Fibroblast of lung (primary cell): ENCODE results near the gene RNF20. TPM values are rescaled to one million over a fixed set of nuclear protein-coding genes. Genes with fewer than 3 reads are reported as not detected.

Experiments
- DNase-seq, 2 donors: peaks; one replicate each; pipeline versions ENCODE4 v3.0.0 to v3.0.0-alpha.2; 2010; ENCODE audit warnings: low read depth in 2 of 2
- H2AFZ ChIP-seq: 2 replicates; pipeline ENCODE4 v1.5.1; 2012; ENCODE audit warnings: low read length, control low read depth, inconsistent platforms
- H3K27ac ChIP-seq: 2 replicates; pipeline ENCODE4 v1.5.1; 2011; ENCODE audit warnings: low read length, control low read depth; ENCODE audit not compliant: insufficient read depth
- H3K27me3 ChIP-seq: 2 replicates; pipeline ENCODE4 v1.5.1; 2011; ENCODE audit warnings: mild to moderate bottlenecking, low read length; ENCODE audit not compliant: control insufficient read depth, insufficient read depth
- H3K36me3 ChIP-seq: 2 replicates; pipeline ENCODE4 v1.5.1; 2011; ENCODE audit warnings: low read length; ENCODE audit not compliant: control insufficient read depth, insufficient read depth
- H3K4me1 ChIP-seq: 2 replicates; pipeline ENCODE4 v1.5.1; 2011; ENCODE audit warnings: low read length; ENCODE audit not compliant: control insufficient read depth, insufficient read depth; ENCODE audit errors: extremely low read depth
- H3K4me2 ChIP-seq: 2 replicates; pipeline ENCODE4 v1.5.1; 2011; ENCODE audit warnings: low read length, control low read depth; ENCODE audit not compliant: insufficient read depth; ENCODE audit errors: extremely low read depth
- H3K4me3 ChIP-seq, 4 experiments: fragments of 200-600 bp in 1 of 4; sonication (generic) in 1 of 4; replicated peaks in 1 of 4; 2 replicates each; pipeline ENCODE4 v1.5.1; 2011 to 2016; ENCODE audit warnings: low read length in 4 of 4, low read depth in 3 of 4, mild to moderate bottlenecking in 3 of 4, control low read depth in 2 of 4, inconsistent platforms in 1 of 4, mixed read lengths in 1 of 4; ENCODE audit not compliant: insufficient read depth in 1 of 4; ENCODE audit errors: control extremely low read depth in 1 of 4
- H3K79me2 ChIP-seq: 2 replicates; pipeline ENCODE4 v1.5.1; 2012; ENCODE audit warnings: mild to moderate bottlenecking, low read length, inconsistent platforms; ENCODE audit not compliant: control insufficient read depth, insufficient read depth
- H3K9ac ChIP-seq: 2 replicates; pipeline ENCODE4 v1.5.1; 2011; ENCODE audit warnings: mild to moderate bottlenecking, low read length, control low read depth; ENCODE audit not compliant: insufficient read depth
- H3K9me3 ChIP-seq: 2 replicates; pipeline ENCODE4 v1.5.1; 2012; ENCODE audit warnings: low read depth, low read length; ENCODE audit not compliant: control insufficient read depth, insufficient read depth
- H4K20me1 ChIP-seq: 2 replicates; pipeline ENCODE4 v1.5.1; 2011; ENCODE audit warnings: low read length; ENCODE audit not compliant: control insufficient read depth, insufficient read depth; ENCODE audit errors: extremely low read depth
- EZH2 ChIP-seq: IDR thresholded peaks from 2 replicates; pipeline ENCODE4 v1.5.1; 2012; ENCODE audit warnings: low read length, control low read depth, mild to moderate bottlenecking; ENCODE audit errors: missing control alignments
- polyA minus RNA-seq: library from RNA; depleted of rRNA, polyadenylated mRNA; stranded (reverse); fragments of >200 nt; gene quantifications from 2 replicates; pipeline ENCODE4 v1.2.3, GENCODE V29; 2011; ENCODE audit warnings: low replicate concordance
- polyA plus RNA-seq, 2 donors: library from polyadenylated mRNA; depleted of rRNA in 1 of 2; stranded (reverse) in 1 of 2; unstranded in 1 of 2; fragments of >200 nt; gene quantifications; 2 replicates each; pipeline ENCODE4 v1.2.1, GENCODE V29; 2011 to 2012; ENCODE audit warnings: missing spikeins in 1 of 2
- total RNA-seq: library from RNA; depleted of rRNA; stranded (reverse); fragments of >200 nt; gene quantifications from 2 replicates; pipeline ENCODE4 v1.2.1, GENCODE V29; 2014
- TF ChIP-seq, protein P1 (sequence below), 2 donors: IDR thresholded peaks in 1 of 2; conservative IDR thresholded peaks in 1 of 2; 1 replicate in 1 of 2; 2 replicates in 1 of 2; pipeline ENCODE4 v1.5.1; 2011 to 2012; ENCODE audit warnings: low read length in 2 of 2, control low read depth in 1 of 2, inconsistent platforms in 1 of 2, low read depth in 1 of 2, mild to moderate bottlenecking in 1 of 2

The RNF20 gene, protein sequence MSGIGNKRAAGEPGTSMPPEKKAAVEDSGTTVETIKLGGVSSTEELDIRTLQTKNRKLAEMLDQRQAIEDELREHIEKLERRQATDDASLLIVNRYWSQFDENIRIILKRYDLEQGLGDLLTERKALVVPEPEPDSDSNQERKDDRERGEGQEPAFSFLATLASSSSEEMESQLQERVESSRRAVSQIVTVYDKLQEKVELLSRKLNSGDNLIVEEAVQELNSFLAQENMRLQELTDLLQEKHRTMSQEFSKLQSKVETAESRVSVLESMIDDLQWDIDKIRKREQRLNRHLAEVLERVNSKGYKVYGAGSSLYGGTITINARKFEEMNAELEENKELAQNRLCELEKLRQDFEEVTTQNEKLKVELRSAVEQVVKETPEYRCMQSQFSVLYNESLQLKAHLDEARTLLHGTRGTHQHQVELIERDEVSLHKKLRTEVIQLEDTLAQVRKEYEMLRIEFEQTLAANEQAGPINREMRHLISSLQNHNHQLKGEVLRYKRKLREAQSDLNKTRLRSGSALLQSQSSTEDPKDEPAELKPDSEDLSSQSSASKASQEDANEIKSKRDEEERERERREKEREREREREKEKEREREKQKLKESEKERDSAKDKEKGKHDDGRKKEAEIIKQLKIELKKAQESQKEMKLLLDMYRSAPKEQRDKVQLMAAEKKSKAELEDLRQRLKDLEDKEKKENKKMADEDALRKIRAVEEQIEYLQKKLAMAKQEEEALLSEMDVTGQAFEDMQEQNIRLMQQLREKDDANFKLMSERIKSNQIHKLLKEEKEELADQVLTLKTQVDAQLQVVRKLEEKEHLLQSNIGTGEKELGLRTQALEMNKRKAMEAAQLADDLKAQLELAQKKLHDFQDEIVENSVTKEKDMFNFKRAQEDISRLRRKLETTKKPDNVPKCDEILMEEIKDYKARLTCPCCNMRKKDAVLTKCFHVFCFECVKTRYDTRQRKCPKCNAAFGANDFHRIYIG
- 29.6 and 34.2 TPM in 2 replicates for total RNA-seq
- polyA plus RNA-seq: 20.1 and 23.0 TPM in 2 replicates
- polyA plus RNA-seq (2012): 23.7 and 25.1 TPM in 2 replicates
- 9.6 and 25.6 TPM in 2 replicates for polyA minus RNA-seq

DNA sequence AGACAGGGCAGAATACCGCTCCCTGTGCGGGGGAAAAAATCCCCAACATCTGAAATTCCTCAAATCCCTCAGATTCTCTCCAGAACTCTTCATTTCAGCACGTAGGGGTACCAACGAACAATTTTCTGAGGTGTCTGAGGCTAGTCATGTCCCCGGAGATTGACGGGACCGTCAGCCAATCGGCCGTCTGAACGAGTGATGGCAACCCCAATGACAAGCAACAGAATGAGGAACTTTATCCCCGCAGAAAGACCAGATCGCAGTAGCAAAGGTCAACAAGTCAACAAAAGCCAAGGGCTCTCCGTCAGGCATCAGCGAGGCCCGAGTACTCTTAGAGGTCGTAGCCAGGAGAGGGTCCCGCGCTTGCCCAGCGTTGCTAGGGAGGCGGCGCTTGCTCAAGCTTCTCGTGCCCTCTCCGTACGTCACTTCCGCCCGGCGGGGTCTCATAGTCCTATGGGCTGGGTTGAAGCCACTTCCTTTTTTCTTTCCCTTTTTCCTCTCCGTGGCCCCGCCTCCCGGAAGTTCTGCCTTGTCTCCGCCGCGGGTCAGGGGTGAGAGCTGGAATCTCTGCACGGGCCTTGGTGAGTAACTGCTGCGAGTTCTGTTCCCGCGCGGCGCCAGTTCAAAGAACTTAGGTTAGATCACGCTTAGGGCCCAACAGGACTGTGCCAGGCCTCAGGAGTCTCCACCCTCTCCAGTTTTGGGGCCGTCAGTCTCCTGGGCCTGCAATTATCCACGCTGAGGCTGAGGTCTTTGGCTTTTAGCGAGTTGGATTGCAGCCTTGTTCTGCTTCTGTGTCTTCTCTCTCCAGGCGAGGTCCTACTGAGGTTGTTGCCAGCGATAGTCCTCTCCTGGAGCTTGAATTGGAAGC lies at the start of gene RNF20:
Gene RNF20, plus strand, starts transcription at position 520 of the 871 bp plus-strand sequence. CDS start 1,571 bp downstream, outside the sequence.
- Histone ChIP-seq H3K27ac (peak within 1 kb of the TSS; percentile 99), H3K27me3 (no peaks in the 10 kb centered on the region), H3K4me1 (no peaks in the 10 kb centered on the region), H3K9ac (peak within 1 kb of the TSS; percentile 96), H3K4me3 (peak within 1 kb of the TSS; percentile 65 to 94 (median 81)), H3K36me3 (no peaks in the 10 kb centered on the region), H2AFZ (peak within 1 kb of the TSS; percentile 99), H3K9me3 (no peaks in the 10 kb centered on the region), H3K4me2 (peak within 1 kb of the TSS; percentile 99), H3K79me2 (peaks cover 11% of the 10 kb centered on the region), H4K20me1 (no peaks in the 10 kb centered on the region)
- TF ChIP-seq EZH2: no peak
- TF ChIP-seq, protein P1, sequence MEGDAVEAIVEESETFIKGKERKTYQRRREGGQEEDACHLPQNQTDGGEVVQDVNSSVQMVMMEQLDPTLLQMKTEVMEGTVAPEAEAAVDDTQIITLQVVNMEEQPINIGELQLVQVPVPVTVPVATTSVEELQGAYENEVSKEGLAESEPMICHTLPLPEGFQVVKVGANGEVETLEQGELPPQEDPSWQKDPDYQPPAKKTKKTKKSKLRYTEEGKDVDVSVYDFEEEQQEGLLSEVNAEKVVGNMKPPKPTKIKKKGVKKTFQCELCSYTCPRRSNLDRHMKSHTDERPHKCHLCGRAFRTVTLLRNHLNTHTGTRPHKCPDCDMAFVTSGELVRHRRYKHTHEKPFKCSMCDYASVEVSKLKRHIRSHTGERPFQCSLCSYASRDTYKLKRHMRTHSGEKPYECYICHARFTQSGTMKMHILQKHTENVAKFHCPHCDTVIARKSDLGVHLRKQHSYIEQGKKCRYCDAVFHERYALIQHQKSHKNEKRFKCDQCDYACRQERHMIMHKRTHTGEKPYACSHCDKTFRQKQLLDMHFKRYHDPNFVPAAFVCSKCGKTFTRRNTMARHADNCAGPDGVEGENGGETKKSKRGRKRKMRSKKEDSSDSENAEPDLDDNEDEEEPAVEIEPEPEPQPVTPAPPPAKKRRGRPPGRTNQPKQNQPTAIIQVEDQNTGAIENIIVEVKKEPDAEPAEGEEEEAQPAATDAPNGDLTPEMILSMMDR (conservative IDR thresholded peaks at IDR 0.05 in 1 of 2, IDR thresholded peaks at IDR 0.05 in 1 of 2; ENCODE audit: low read depth in 1 of 2, low read length in 2 of 2): no peak
- DNase-seq: peak; percentile 99

- no peak for DNase-seq
- Histone ChIP-seq H2AFZ (no peak overlapping the region), H3K27me3 (peaks cover 7% of the 10 kb centered on the region), H3K4me1 (no peaks in the 10 kb centered on the region), H4K20me1 (no peaks in the 10 kb centered on the region), H3K9me3 (no peaks in the 10 kb centered on the region), H3K27ac (no peak overlapping the region), H3K4me3 (no peak overlapping the region), H3K9ac (no peak overlapping the region), H3K79me2 (no peaks in the 10 kb centered on the region), H3K36me3 (no peaks in the 10 kb centered on the region), H3K4me2 (no peak overlapping the region)
- TF ChIP-seq, protein P1 (conservative IDR thresholded peaks at IDR 0.05 in 1 of 2, IDR thresholded peaks at IDR 0.05 in 1 of 2; ENCODE audit: low read depth in 1 of 2, low read length in 2 of 2): no peak
- TF ChIP-seq EZH2: no peak
Observed at GRCh38 chr9:101484046-101484445, 49.6 kb upstream of the RNF20 start.
